Peyer's patch (tissue), 4 donors: Measurements from ENCODE around the gene FNIP1.

Source experiments
- POLR2A ChIP-seq, 2 donors: fragments of 450-650 bp; IDR thresholded peaks; one replicate each; pipeline ENCODE4 v1.5.1; 2017; ENCODE audit warnings: antibody characterized with exemption in 2 of 2, mild to moderate bottlenecking in 2 of 2, moderate library complexity in 2 of 2
- TF ChIP-seq, protein P1 (sequence below), 6 experiments: fragments of 450-650 bp in 4 of 6; fragments of 200-600 bp in 2 of 6; sonication (generic) in 1 of 6; IDR thresholded peaks; one replicate each; pipeline ENCODE4 v1.5.1; 2017 to 2019; ENCODE audit warnings: antibody characterized with exemption in 6 of 6, mild to moderate bottlenecking in 3 of 6, moderate library complexity in 1 of 6

DNA sequence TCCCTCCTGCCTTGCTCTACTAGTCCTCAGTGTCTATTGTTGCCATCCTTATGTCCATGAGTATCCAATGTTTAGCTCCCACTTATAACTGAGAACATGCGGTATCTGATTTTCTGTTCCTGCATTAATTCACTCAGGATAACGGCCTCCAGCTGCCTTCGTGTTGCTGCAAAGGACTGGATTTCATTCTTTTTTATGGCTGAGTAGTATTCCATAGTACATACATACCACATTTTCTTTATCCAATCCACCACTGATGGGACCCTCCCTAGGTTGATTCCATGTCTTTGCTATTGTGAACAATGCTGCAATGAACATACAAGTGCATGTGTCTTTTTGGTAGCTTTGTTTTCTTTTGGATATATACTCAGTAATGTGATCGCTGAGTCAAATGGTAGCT, 50.4 kb downstream of the FNIP1 start:
- no peak for TF ChIP-seq POLR2A (IDR thresholded peaks at IDR 0.05)
- TF ChIP-seq, protein P1, sequence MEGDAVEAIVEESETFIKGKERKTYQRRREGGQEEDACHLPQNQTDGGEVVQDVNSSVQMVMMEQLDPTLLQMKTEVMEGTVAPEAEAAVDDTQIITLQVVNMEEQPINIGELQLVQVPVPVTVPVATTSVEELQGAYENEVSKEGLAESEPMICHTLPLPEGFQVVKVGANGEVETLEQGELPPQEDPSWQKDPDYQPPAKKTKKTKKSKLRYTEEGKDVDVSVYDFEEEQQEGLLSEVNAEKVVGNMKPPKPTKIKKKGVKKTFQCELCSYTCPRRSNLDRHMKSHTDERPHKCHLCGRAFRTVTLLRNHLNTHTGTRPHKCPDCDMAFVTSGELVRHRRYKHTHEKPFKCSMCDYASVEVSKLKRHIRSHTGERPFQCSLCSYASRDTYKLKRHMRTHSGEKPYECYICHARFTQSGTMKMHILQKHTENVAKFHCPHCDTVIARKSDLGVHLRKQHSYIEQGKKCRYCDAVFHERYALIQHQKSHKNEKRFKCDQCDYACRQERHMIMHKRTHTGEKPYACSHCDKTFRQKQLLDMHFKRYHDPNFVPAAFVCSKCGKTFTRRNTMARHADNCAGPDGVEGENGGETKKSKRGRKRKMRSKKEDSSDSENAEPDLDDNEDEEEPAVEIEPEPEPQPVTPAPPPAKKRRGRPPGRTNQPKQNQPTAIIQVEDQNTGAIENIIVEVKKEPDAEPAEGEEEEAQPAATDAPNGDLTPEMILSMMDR (IDR thresholded peaks at IDR 0.05), result no peak
